GM18526 (cell line): ENCODE data around the gene C2CD5.

Experiments used
- POLR2A ChIP-seq: IDR thresholded peaks from 3 replicates; pipeline ENCODE4 v1.6.1; 2011; ENCODE audit not compliant: insufficient read length; ENCODE audit errors: extremely low read depth

C2CD5 gene

DNA sequence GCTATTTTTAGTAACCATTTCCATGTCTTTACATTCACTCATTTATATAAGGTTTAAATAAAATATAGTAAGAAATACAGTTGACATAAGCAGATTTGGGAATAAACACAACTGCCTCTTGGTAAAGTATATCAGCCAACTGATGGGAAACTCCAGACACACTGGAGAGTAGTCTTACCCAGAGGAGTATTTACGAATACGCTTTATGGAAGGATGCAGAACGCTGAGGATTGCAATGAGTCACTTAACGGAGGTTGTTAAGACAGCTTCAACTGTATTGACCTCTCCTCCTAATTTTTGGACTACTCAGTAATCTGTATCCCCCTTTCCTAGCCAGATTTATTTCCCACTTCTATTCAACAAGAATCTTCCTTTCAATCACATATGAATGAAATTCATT lies 6.0 kb downstream of the C2CD5 start:
- TF ChIP-seq POLR2A = no peak

DNA sequence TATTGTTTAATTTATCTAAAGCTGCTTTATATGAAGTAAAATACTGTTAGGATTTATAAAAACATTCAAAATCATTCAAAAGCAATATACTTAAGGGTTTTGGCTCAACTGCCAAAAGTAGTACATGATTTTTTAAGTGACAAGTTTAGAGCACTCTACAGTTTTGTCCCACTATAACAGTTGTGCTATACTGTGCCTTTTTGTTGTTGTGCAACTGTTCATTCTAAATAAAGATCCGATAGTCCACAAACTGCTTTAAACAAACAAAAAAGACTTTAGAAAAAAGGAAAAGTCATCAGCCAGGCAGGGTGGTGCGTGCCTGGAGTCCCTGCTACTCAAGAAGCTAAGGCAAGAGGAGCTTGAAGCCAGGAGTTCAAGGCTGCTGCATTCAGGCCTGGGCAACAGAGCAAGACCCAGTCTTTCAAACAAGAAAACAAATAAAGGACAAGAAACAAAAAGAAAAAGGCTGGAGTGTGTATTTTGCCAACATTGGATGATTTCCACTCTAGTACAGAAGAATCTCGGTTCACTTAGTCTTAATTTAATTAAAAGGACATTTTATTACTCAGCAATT lies 7.3 kb downstream of the C2CD5 start:
- no peak for TF ChIP-seq POLR2A

GRCh38 chr12:22536346-22536945 lies 7.9 kb downstream of the C2CD5 start:
- no peak for TF ChIP-seq POLR2A

DNA sequence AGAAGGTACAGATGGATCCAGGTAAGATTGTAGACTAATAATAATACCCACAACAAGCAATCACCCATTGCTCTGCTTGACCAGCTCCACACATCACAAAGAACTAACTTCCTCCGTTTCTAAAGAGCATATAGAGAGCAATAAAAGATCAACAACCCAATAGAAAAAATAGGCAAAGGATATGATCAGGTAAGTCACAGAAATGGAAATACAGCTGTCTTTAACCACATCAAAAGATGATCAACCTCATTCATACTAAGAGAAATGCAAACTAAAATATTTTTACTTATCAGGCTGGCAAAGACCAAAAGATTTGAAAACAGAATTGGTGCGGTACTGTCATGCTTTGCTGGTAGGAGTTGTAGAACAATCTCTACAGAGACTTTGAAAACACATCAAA lies 8.9 kb downstream of the C2CD5 start:
- TF ChIP-seq POLR2A = no peak

DNA sequence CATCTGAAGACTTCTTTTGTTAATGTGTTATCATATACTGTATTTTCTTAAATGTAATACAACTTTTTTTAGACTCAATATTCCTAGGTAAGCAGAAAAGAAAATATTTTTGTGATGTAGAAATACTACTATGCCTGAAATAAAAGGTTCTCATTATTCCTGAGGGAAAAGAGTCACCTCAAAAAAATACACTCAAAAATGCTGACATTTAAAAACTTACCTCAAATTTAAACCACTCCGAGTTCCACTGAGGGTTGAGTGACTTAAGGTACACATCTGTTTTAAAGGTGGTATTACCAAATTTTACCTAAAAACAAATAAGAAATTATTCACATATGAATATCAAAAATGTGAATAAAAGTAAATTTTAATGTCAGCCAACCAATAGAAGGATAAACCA lies 9.3 kb downstream of the C2CD5 start:
- TF ChIP-seq POLR2A = no peak

DNA sequence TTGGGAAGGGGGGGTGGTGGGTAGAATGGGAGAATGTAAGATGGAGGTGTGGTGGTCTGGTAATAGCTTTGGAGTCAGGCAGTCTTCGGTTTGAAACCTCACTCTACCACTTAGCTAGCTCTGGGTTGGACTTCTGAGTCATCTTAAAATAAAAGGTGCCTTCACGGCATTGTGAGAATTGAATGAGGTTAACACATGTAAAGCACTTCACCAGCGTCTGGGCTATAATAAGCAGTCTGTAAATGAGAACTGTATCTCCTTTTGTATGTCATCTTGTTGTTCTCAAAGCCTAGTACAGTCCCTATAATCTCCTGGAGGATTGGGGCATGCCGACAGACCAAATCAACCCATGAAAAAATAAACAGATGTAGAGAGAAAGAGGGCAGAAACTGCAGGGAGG lies 11.2 kb downstream of the C2CD5 start:
- no peak for TF ChIP-seq POLR2A

DNA sequence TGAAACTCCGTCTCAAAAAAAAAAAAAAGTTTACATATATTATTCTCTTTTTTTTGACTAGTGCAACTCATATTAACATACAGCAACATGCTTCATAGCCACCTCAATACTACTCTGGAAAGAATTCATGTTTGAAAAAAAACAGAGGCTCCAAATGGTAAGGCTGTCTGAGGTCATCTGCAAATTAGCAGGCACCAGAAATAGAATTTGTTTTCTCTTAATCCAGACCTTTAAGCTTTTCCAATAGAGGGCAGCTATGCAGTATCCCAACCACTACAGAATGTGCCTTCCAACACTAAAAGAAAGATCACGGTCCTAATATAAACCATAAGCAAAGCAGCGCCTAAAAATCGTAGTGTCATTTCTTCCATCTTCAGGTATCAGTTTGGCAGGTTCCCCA lies 12.0 kb downstream of the C2CD5 start:
- no peak for TF ChIP-seq POLR2A

DNA sequence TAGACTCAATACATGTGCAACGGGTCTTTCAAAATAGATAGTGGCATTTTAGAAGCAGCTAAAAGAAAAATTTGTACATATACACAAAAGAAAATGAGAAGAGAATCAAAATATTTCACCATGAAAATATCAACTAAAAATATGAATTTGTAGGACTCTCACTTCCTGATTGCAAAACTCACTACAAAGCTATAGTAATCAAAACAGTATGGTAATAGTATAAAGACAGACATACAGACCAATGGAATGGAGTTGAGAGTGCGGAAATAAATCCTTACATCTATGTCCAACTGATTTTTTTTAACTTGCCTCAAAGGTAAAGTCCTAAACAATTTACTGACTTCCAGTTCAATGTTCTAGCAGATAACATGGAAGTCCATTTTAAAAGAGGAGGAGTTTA lies 13.1 kb downstream of the C2CD5 start:
- TF ChIP-seq POLR2A = no peak

DNA sequence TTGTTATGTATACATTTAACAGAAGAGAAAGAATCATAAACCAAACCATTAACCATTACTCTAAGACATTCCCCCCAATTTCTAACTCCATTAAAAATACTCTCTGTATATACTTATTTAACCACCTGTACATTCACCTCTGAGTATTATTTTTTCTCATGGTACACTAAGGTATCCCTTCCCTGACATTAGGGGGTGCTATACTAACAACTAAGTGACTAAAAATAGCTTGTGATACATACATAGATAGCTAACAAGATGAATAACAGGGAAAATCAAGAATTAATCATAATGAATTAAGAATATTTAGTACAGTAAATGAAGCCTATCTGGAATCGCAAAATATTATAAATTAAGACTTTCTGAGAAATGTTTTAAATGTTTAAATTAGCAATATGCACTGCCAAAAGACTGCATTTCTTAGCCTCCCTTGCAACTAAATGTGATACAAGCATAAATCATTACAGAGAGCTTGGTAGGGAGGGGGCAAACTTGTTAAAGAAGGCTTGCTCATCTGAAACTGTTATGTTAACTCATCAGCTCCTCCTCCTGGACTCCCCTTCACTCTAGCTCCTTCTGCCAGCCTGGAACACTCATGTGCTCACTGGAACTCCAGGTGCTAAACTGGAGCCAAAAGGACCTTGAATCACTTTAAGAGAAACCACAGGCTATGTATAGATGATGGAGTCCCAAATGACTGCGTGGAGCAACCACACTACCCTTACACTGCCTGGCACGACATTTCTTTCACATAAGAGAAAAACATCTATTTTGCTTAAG lies 14.9 kb downstream of the C2CD5 start:
- TF ChIP-seq POLR2A = no peak

- no peak for TF ChIP-seq POLR2A
Observed at GRCh38 chr12:22527999-22528398, 16.3 kb downstream of the C2CD5 start.

DNA sequence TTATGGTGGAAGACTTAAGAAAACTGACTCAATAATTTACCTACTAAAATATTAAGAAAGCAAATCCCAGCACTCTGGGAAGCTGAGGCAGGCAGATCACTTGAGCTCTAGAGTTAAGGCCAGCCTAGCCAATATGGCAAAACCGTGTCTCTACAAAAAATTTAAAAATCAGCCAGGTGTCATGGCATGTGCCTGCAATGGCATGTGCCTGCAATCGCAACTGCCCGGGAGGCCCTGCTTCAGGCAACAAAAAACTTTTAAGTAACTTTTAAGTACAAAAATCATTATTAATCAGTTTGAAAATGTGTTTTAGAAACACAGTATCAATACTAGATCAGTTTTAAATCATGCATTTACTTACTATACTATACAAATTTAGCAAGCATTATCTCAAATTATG lies 17.5 kb downstream of the C2CD5 start:
- TF ChIP-seq POLR2A = no peak

GRCh38 chr12:22525426-22525825 lies 18.9 kb downstream of the C2CD5 start:
- no peak for TF ChIP-seq POLR2A

DNA sequence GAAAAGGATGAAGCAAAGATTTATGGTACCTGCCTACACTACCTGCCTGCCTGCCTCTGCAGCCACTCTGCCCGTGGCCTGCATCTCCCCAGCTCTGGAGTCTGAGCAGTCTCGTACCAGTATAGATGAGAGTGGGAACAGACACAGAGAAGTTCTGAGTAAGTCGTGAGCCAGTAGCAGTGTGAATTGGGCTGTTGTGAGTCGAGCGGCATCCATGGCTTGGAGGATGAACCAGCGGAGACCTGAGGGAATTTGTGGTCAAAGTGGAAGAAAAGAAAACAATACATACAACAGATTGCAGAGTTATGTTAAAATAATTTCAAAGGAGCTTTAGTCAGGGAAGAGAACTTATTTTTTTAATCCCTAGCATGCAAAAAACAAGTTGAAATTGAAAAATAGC lies 25.3 kb downstream of the C2CD5 start:
- TF ChIP-seq POLR2A = no peak

DNA sequence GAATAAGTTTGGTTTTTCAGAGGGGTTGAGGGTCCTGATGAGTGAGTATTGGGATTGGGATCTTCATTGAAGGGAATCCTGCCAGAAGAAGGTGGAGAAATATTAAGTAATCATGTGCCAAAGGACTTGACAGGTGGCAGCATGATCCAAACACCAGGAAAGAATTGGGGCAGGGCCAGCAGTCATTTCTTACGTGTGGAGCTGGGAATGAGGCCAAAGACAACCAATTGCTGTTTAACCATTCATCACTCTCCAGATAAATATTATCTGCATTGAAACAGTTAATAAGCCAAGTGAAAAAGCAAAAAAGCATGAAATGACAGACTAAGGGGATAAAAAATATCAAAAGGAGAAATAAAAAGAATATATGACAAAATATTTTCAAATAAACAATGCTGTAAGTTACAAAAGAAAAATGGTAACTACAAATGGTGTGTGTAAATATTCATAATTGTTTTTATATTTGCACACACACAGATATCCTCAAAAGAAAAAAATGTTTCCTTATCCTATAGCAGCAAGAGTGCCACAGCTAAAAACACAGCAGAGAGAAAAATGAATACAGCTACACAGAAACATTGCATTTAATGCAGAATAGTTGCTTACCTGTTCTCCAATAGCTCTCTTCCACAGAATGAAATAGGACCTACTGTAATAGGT lies 26.2 kb downstream of the C2CD5 start:
- no peak for TF ChIP-seq POLR2A

GRCh38 chr12:22514875-22515274 lies 29.5 kb downstream of the C2CD5 start:
- TF ChIP-seq POLR2A = no peak

- TF ChIP-seq POLR2A = no peak
Observed at GRCh38 chr12:22505826-22506225, 38.5 kb downstream of the C2CD5 start.
